Iris pigment epithelial cell (primary cell): ENCODE measurements around the gene SEBOX.
A peak's percentile ranks its signal among the peaks of the same experiment; 100 is the strongest.

ENCODE experiments used
- DNase-seq: peaks from one replicate; pipeline ENCODE4 v3.0.0-alpha.2; 2011; ENCODE audit warnings: low read depth

SEBOX gene

DNA sequence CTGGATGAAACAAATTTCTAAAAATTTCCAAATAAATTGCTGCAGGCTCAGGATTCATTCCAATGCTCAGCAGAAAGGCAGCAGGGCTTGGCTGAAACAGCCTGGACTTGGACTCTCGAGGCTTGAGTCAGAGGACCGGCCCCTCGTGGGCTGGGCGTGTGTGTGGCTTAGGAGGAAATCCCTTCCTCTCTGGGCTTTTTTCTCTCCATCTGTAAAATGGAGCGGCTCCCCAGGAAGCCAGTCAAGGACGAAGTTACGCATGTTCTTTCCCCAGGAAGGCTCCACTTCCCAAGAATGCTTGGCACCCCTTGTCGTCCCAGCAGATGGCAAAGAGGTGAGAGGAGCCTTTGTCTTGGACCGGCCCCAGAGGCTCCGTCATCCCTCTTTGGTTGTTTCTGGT lies 27.5 kb upstream of the SEBOX start:
- no peak for DNase-seq

DNA sequence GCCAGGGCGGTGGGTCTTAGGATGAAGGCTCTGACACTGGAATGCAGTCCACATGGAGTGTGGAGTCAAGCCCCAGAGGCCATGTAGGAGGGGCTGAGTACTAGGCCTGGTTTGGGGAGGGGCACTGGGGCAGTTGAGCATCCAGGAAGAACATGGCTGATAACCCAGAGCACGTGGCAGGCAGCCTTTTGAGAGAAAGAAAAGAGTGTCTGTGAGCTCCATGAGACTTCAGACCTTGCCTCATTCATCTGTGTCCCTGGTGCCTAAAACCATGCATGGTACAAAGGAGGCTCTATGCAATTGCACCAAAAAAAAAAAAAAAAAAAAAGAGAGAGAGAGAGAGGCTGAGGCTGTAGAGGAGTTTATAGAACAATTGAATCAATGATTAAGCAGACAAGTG lies 26.4 kb upstream of the SEBOX start:
- DNase-seq: no peak

DNA sequence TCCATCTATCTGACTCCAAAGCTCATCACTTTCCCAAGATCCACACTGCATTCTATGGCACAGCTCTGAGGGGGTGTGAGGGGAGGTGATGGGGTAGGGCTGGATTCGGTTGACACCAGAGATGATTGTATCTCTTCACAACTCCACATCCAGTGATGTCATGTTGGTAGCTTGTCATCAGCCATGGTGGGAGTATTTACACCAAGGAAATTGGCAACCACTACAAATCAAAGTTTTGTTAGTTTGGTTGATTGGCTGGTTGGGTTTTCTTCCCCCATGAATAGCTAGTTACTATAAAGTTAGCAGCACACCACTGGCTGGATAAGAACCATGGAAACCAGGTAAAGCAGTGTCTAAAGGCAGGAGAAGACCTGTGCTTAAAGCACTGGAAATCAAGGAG lies 26.0 kb upstream of the SEBOX start:
- no peak for DNase-seq

DNA sequence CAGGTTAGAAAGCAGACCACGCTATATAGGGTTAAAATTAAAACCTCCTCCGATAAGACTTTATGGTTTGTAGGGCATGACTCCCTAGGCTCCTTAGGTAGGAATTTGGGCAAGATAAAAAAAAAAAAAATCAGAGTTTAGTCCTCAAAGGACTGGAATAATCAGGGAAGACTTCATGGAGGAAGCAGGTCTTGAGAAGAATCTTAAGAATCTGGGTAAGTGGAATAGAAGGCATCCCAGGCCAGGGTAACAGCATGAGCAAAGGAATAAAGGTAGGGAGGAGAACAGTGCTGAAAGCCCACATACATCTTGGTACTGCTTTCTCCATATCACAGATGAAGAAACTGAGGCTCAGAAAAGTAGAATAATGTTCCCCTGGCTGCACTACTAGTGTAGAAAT lies 25.6 kb upstream of the SEBOX start:
- no peak for DNase-seq

DNA sequence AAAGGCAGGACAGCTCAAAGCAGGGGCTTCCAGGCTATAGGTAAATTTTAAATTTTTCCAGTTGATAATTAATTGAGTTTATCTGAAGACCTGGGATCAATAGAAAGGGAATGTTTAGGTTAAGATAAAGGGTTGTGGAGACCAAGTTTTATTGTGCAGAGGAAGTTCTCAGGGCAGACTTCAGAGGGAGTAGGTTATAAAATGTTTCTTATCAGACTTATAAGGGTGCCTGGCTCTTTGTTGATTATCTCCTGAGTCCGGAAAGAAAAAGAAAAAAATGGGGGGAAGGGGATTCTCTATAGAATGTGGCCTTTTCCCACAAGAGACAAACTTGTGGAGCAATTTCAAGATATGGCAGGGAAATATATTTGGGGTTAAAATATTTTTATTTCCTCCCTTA lies 25.1 kb upstream of the SEBOX start:
- no peak for DNase-seq

DNA sequence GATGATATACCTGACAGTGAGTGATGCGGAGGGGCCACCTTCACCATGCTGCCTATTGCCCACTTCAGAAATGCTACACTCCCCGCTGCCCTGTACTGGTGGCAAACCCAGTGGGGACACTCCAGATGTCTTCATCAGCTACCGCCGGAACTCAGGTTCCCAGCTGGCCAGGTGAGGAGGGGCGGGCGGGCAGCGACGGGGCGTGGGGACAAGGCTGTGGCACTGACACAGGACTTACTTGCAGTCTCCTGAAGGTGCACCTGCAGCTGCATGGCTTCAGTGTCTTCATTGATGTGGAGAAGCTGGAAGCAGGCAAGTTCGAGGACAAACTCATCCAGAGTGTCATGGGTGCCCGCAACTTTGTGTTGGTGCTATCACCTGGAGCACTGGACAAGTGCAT lies 23.1 kb upstream of the SEBOX start:
- no peak for DNase-seq

DNA sequence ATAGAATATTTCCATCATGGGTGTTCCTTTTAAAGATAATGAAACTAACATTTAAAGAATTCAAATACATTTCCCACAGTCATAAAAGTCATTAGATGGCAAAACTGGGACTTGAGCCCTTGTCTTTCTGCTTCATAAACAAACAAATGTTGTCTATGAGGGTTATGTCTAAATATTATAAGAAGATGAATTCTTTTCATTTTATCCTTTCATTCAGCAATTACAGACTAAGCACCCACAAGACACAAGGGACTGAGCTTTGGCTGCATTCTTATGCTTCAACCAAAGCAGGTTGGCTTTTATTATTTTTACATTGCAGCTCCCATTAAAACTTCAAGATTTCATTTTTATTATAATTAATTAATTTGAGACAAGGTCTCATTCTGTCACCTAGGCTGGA lies 21.4 kb upstream of the SEBOX start:
- no peak for DNase-seq

DNA sequence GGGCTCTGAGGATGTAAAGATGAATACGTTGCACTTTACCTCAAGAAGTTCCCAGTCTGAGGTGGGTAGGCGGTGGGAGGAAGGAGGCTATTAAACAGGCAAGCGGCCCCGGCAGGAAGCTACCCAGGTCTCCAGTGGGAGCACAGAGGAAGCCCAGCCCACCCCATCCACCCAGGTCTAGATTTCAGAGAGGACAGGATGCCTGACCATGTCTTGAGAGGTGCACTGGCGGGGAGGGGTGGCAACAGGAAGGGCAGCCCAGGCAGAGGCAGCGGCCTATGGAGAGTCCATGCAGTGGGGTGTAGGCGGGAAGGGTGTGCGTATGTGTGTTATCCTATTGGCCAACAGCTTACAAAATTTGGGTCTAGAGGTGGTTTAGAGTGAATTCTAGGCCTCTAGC lies 20.4 kb upstream of the SEBOX start:
- DNase-seq: no peak

DNA sequence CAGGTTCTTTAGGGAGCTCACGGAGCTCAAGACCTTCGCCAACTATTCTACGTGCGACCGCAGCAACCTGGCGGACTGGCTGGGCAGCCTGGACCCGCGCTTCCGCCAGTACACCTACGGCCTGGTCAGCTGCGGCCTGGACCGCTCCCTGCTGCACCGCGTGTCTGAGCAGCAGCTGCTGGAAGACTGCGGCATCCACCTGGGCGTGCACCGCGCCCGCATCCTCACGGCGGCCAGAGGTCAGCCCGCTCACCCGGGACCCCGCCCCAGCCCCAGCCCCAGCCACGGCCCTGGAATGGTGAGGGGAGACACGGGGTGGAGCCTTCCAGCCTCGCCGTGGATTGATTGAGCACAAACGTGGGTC lies 20.0 kb upstream of the SEBOX start:
- no peak for DNase-seq

DNA sequence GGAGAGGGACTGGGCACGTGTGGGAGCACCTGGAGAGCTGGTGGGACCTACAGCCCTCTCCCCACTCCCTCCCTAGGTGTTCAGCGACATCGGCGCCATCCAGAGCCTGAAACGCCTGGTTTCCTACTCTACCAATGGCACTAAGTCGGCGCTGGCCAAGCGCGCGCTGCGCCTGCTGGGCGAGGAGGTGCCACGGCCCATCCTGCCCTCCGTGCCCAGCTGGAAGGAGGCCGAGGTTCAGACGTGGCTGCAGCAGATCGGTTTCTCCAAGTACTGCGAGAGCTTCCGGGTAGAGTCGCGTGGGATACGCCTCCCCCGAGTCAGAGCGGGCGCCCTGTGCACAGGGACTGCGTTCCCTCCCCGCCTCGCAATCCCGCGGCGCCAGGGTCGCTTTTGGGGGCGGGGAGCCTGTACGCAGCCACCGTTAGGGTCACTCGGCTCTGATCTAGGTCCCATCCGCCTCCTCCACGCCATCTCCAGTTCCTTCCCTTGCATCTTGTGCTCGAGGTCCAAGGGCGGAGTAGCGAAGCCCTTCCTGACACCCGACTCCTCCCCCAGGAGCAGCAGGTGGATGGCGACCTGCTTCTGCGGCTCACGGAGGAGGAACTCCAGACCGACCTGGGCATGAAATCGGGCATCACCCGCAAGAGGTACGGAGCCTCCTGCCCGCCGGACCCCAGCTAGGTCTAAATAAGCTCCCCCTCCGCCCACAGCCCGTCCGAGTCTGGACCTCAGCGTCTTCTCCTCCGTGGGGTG lies 19.5 kb upstream of the SEBOX start:
- no peak for DNase-seq

DNA sequence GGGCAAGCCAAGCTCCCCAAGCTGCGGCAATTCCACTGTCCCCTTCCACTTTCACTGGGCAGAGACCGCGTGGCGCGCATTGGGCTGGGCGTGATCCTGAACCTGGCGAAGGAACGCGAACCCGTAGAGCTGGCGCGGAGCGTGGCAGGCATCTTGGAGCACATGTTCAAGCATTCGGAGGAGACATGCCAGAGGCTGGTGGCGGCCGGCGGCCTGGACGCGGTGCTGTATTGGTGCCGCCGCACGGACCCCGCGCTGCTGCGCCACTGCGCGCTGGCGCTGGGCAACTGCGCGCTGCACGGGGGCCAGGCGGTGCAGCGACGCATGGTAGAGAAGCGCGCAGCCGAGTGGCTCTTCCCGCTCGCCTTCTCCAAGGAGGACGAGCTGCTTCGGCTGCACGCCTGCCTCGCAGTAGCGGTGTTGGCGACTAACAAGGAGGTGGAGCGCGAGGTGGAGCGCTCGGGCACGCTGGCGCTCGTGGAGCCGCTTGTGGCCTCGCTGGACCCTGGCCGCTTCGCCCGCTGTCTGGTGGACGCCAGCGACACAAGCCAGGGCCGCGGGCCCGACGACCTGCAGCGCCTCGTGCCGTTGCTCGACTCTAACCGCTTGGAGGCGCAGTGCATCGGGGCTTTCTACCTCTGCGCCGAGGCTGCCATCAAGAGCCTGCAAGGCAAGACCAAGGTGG lies 16.3 kb upstream of the SEBOX start:
- no peak for DNase-seq

DNA sequence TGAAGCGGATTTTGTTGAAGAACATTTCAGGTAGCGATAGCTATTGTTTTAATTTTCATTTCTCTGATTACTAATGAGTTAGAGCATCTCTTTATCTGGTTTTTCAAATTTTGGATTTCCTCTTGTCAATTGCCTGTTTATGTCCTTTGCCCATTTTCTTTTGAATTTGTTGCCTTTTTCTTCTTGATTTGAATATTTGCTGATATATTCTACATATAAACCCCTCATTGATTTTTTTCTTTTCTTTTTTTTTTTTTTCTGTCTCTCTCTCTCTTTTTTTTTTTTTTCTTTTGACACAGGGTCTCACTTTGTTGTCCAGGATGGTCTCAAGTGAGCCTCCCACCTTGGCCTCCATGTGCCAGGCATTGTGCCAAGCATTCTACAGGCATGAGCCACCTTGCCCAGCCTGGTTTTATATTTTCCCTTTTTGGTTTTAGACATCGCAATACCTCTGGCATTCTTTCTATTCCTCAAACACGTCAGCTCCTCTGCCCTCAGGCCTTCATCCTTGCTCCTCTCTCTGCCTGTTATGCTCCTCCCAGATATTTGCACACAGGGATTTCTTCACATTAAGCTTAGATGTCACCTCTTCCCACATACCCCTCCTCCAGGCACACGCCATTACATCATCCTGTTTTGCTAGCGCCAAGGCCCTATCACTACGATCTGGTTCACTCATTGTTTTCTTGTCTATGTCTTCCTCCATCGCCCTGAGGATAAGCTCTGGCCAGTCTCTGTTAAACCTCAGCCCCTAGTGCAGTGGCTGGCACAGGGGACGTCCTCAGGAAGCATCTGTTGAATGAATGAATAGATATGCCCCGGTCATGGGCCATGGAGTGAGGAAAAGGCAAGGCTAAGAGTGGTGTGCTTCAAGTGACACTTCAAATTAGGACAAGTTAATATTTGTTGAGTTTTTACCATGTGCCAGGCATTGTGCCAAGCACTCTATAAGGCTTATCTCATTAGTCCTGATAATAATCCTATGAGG lies 15.1 kb upstream of the SEBOX start:
- peak; percentile 78 for DNase-seq

DNA sequence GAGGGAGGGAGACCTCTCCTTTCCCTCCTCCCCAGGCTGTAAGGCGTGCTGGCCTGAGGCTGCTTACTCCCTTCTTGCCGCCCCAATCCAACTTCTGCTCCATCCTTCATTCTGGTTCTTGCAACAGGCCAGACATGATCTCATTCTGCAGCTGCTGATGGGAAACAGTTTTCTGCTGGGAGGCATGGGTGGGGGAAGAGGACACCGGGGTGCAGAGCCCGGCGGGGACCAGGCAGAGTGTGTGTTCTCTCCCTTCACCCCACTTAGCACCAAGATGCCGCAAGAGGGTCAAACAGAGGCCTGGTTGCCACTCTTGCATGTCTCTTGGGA lies 7.9 kb upstream of the SEBOX start:
- no peak for DNase-seq

DNA sequence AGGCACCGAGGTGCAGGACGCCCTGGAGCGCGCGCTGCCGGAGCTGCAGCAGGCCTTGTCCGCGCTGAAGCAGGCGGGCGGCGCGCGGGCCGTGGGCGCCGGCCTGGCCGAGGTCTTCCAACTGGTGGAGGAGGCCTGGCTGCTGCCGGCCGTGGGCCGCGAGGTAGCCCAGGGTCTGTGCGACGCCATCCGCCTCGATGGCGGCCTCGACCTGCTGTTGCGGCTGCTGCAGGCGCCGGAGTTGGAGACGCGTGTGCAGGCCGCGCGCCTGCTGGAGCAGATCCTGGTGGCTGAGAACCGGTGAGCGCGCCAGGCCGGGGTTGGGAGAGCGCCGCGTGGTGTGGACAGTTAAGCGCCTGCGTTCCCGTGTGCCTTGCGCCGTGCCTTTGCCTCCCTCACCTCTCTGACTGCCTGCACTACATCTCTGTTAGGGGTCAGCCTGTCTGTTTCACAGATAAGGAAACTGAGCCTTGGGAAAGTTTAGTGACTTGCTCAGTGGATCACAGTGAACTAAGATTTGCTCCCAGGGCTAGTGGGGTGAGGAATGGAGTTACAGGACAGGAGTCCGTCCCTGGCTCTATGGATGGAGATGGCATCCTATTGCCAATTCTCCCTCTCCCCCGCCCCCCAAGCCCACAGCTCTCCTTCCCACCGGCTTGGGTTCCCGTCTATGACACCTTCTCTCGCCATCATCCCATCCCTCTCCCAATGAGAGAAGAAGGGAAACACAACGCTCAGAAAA lies 7.4 kb upstream of the SEBOX start:
- DNase-seq: no peak

DNA sequence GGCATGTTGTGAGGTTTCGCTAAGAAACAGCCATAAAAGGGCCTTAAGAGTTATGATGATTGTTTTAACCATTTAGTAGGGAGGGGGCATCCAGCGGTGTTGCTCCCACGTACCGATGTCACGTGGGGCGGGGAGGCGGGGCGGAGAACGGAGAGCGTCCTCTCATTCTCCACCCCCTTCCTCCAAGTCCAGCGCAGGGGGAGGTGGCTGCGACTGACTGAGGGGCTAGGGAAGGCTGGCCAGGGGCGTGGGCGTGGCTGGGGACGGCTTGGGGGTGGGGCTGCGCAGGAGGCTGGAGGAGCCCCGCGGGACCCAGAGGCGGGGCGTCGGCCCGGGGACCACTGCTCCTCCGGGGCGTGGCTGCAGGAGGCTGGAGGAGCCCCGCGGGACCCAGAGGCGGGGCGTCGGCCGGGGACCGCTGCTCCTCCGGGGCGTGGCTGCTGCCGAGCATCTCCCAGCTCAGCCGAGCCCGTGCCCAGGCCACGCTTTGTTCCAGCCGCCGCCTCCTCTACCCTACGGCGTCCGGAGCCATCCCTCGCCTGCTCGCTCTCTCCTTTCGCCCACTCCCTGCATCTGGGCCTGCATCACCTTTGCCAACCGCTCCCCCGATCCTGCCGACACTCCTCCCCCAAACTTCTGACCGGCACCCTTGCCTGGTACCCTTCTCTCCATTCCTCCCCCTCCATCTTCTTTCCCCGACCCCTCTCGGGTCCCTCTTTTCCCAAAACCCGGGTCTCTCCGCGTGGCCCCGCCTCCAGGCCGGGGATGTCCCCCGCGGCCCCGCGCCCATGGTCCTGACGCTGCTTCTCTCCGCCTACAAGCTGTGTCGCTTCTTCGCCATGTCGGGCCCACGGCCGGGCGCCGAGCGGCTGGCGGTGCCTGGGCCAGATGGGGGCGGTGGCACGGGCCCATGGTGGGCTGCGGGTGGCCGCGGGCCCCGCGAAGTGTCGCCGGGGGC lies 6.5 kb upstream of the SEBOX start, which contains the start of gene SARM1:
Gene SARM1, plus strand, starts transcription at position 450 of the 958 bp plus-strand sequence. Its CDS starts 339 bp downstream, at position 789.
- peak; percentile 81 for DNase-seq

DNA sequence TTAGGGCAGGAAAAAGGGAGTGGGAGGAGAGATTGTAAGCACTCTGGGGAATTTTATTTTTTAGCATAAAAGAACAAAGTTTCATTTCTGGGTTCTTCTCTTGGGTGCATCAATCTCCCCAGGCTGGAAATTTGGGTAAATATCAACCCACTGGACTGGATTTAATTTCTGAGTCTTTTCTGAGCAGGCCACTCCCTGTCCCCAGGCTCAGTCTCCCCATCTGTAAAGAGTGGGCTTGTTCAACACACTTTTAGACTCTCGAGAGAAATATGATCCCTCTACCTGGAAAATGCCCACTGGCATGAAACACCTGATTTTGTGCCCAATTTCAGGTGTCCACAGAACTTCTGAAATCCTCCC lies 5.7 kb upstream of the SEBOX start:
- DNase-seq: no peak

DNA sequence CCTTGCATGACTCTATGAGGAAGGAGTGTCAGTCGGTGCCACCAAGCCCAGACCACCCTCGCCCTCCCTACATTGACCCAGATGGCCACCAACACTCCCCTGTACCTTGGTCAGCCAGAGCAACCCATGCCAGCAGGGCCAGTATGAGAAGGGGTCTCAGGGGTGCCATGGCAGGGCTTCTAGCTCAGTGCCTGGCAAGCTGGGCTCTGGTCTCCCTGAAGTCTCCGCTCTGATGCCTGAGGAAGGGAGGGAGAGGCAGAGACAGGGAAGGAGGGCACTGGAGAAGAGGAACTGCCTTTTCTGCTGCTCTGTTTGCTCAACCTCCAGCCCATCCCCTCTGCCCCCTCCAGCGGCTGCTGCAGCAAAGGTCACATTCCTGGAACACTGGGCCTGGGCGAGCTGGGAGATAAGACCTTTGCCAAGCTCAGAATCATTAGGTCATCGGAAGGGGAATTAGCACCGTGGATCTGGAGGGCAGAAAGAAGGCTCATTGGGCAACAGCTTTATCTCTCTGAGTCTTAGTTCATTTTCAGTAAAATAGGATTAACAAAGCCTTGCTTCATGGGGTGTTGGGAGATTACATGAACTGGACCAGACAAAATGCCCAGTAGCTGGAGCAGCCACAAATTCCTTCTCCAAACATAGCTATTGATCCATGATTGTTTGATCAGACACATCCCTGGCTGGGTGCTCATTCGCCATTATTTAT lies 5.2 kb upstream of the SEBOX start, which contains the start of gene VTN:
Gene VTN, minus strand, starts transcription at position 273 of the 709 bp plus-strand sequence. Its CDS starts 104 bp downstream, at position 169.
- DNase-seq: peak; percentile 61

DNA sequence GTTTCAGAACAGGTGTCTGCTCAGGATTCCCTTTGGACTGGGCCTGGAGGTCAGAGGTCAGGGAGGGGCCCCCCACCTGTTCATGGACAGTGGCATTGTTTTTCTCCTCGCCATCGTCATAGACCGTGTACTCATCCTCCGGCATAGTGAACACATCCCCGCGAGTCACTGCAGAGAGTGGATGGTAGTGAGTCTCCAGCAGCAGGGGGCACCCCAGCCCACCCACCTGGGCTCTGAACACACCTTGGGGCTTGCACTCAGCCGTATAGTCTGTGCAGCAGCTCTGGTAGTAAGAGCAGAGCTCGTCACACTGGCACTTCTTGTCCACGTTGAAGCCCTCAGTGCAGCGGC lies 4.7 kb upstream of the SEBOX start:
- DNase-seq: no peak

DNA sequence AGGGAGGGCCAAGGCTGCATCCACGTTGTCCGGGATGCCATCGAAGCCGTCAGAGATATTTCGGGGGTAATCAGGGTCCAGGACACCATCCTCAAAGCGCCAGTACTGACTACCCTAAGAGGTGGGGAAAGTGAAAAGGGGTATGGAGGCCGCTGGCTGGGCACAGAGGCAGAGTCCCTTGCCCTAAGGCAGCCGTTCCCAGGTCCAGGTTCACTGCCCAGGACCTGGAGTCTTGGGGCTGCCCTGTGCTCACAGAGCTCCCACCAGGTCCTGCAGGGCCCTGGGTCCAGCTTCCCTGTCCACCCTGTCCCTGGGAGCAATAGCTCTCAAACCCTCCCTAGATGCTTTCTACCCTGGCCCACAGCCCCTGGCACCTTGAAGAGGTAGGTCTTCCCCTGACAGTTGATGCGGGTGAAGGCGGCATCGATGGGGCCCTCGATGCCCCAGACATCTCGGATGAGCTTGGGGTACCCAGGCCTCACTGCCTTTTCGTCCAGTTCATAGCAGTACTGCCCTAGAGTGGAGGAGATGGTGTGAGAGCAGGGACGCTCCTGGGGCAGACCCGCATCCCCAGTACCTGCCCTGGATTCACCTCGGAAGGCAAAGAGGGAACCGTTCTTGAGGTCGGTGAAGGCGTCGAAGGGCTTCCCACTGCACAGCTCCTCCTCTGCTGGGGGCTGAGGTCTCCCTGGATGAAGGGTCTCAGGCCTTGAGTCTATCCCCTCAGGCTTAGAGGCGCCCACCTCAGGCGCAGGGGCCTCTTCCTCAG lies 4.1 kb upstream of the SEBOX start:
- DNase-seq: no peak
